ENCODE results near the gene CTDNEP1. TPM values are rescaled to one million over a fixed set of nuclear protein-coding genes. Genes with fewer than 3 reads are reported as not detected.
A peak's percentile ranks its signal among the peaks of the same experiment; 100 is the strongest.

CTDNEP1 gene
- total RNA-seq, 2 experiments from 2014 or later = 158 to 203 TPM

GRCh38 chr17:7279448-7279847 lies 27.9 kb upstream of the CTDNEP1 start:
- Mint-ChIP-seq H3K4me1 (peaks cover 21% of the 10 kb centered on the region), H3K4me3 (no peak overlapping the region), H3K27ac (no peak overlapping the region), H3K27me3 (peaks cover 17% of the 10 kb centered on the region), H3K36me3 (ENCODE audit: low read depth) (no peaks in the 10 kb centered on the region), H3K9me3 (ENCODE audit: low read depth) (no peaks in the 10 kb centered on the region)
- intact Hi-C loops (cut with DNase I, micrococcal nuclease) = no loop called here
- no peak for DNase-seq
- CTCF ChIA-PET = interaction anchor here (0.6 to 5.9 kb wide), 2 partner anchors 17 to 26 kb away, joined by 3 to 45 read pairs; no protein-coding TSS in a partner anchor
- no peak for ATAC-seq
- POLR2A ChIA-PET = no interaction called here

DNA sequence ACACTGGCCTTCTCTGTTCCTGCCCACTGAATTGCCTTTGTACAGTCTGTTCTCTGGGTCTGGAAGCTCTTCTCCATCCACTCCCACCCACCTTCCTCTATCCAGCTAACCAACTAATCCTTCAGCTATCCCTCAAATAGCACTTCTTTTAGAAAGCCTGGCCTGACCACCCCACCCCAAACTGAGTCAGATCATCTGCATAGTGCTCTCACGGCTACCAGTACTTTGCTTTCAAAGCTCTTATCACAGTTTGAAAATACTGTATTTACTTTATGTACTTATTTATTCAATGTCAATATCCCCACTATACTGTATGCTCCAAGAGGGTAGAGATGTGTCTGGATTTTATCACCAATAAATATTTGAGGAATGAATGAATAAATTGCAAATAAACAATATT lies 15.2 kb upstream of the CTDNEP1 start:
- H3K36me3 Mint-ChIP-seq (ENCODE audit: low read depth) = no peaks in the 10 kb centered on the region
- H3K4me1 Mint-ChIP-seq = peaks cover 20% of the 10 kb centered on the region
- H3K27ac Mint-ChIP-seq = no peak overlapping the region
- intact Hi-C loops (cut with DNase I, micrococcal nuclease) = no loop called here
- ChIA-PET CTCF (interaction anchor here (0.9 to 2.1 kb wide), 3 partner anchors 30 to 221 kb away, joined by 3 to 11 read pairs (median 4); no protein-coding TSS in a partner anchor), POLR2A (no interaction called here)
- DNase-seq (no peak), ATAC-seq (no peak)
- H3K4me3 Mint-ChIP-seq = no peak overlapping the region
- peaks cover 24% of the 10 kb centered on the region for H3K27me3 Mint-ChIP-seq
- H3K9me3 Mint-ChIP-seq (ENCODE audit: low read depth) = no peaks in the 10 kb centered on the region

DNA sequence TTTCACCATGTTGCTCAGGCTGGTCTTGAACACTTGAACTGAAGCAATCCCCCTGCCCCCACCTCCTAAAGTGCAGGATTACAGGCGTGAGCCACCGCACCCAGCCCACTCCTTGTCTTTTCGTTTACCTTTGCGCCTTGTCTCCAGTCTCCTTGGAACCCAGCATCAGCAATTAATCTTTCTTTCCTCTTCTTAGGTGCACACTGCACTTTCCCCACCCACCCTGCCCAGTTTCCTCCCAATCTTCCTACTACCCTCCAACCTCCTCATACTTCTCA lies 12.2 kb upstream of the CTDNEP1 start:
- H3K4me1 Mint-ChIP-seq = peaks cover 28% of the 10 kb centered on the region
- POLR2A ChIA-PET = interaction anchor here (1.0 kb wide), 1 partner anchor 24 kb away, joined by 3 read pairs; the partner anchor contains the start of gene PHF23
- DNase-seq = no peak

GRCh38 chr17:7262935-7263800 lies 11.6 kb upstream of the CTDNEP1 start:
- peak; percentile 57 for DNase-seq
- H3K27ac Mint-ChIP-seq = peak overlapping the region; percentile 24
- peak overlapping the region; percentile 35 for H3K4me3 Mint-ChIP-seq
- intact Hi-C loops (cut with DNase I, micrococcal nuclease) = loop anchor here in 1 of 2 experiments (5.0 kb wide), 1 partner anchor 34 kb away; no protein-coding TSS in a partner anchor
- H3K4me1 Mint-ChIP-seq = peaks cover 28% of the 10 kb centered on the region
- H3K36me3 Mint-ChIP-seq (ENCODE audit: low read depth) = peaks cover 5% of the 10 kb centered on the region
- ChIA-PET CTCF (no interaction called here), POLR2A (interaction anchor here (1.0 kb wide), 1 partner anchor 24 kb away, joined by 3 read pairs; the partner anchor contains the start of gene PHF23)
- H3K9me3 Mint-ChIP-seq (ENCODE audit: low read depth) = no peaks in the 10 kb centered on the region
- peak; percentile 14 for ATAC-seq
- H3K27me3 Mint-ChIP-seq = peaks cover 25% of the 10 kb centered on the region

More for the DNA sequence above, 12.2 kb upstream of the CTDNEP1 start:
- Mint-ChIP-seq H3K27ac (peak overlapping the region; percentile 59), H3K27me3 (peaks cover 25% of the 10 kb centered on the region), H3K36me3 (ENCODE audit: low read depth) (peaks cover under 1% of the 10 kb centered on the region), H3K9me3 (ENCODE audit: low read depth) (no peaks in the 10 kb centered on the region), H3K4me3 (peak overlapping the region; percentile 35)
- CTCF ChIA-PET = no interaction called here
- ATAC-seq = no peak
- intact Hi-C loops (cut with DNase I, micrococcal nuclease) = loop anchor here in 1 of 2 experiments (5.0 kb wide), 1 partner anchor 34 kb away; no protein-coding TSS in a partner anchor

GRCh38 chr17:7262192-7262934 lies 10.8 kb upstream of the CTDNEP1 start, which contains the start of gene CLDN7:
Gene CLDN7, minus strand, starts transcription at chr17:7262478. Its CDS starts 435 bp downstream, at chr17:7262043.
- ChIA-PET CTCF (no interaction called here), POLR2A (no interaction called here)
- peaks cover 5% of the 10 kb centered on the region for H3K36me3 Mint-ChIP-seq (ENCODE audit: low read depth)
- H3K27ac Mint-ChIP-seq = peak within 1 kb of the TSS; percentile 24
- peaks cover 25% of the 10 kb centered on the region for H3K27me3 Mint-ChIP-seq
- no peak for DNase-seq
- peak within 1 kb of the TSS; percentile 45 for H3K4me3 Mint-ChIP-seq
- no peaks in the 10 kb centered on the region for H3K9me3 Mint-ChIP-seq (ENCODE audit: low read depth)
- intact Hi-C loops (cut with DNase I, micrococcal nuclease) = loop anchor here in 1 of 2 experiments (5.0 kb wide), 1 partner anchor 35 kb away; no protein-coding TSS in a partner anchor
- ATAC-seq = no peak
- H3K4me1 Mint-ChIP-seq = peaks cover 28% of the 10 kb centered on the region

- no peak overlapping the region for H3K27ac Mint-ChIP-seq
- ATAC-seq (peak; percentile 40), DNase-seq (peak; percentile 42)
- H3K4me1 Mint-ChIP-seq = peaks cover 28% of the 10 kb centered on the region
- H3K27me3 Mint-ChIP-seq = peaks cover 23% of the 10 kb centered on the region
- H3K36me3 Mint-ChIP-seq (ENCODE audit: low read depth) = peaks cover 9% of the 10 kb centered on the region
- POLR2A ChIA-PET = interaction anchor here (0.6 kb wide), 1 partner anchor 14 kb away, joined by 4 read pairs; no protein-coding TSS in a partner anchor
- intact Hi-C loops (cut with DNase I, micrococcal nuclease) = loop anchor here in 1 of 2 experiments (5.0 kb wide), 1 partner anchor 36 kb away; no protein-coding TSS in a partner anchor
- CTCF ChIA-PET = no interaction called here
- no peaks in the 10 kb centered on the region for H3K9me3 Mint-ChIP-seq (ENCODE audit: low read depth)
- H3K4me3 Mint-ChIP-seq = peak overlapping the region; percentile 45
Measured at GRCh38 chr17:7261379-7262191, 10.1 kb upstream of the CTDNEP1 start.

GRCh38 chr17:7260651-7261378 lies 9.3 kb upstream of the CTDNEP1 start:
- Mint-ChIP-seq H3K9me3 (ENCODE audit: low read depth) (no peaks in the 10 kb centered on the region), H3K27ac (no peak overlapping the region), H3K4me3 (peak overlapping the region; percentile 33), H3K36me3 (ENCODE audit: low read depth) (peaks cover 17% of the 10 kb centered on the region), H3K4me1 (peaks cover 28% of the 10 kb centered on the region), H3K27me3 (peaks cover 23% of the 10 kb centered on the region)
- DNase-seq = peak; percentile 57
- intact Hi-C loops (cut with DNase I, micrococcal nuclease) = loop anchor here in 1 of 2 experiments (5.0 kb wide), 1 partner anchor 36 kb away; no protein-coding TSS in a partner anchor
- CTCF ChIA-PET = no interaction called here
- POLR2A ChIA-PET = no interaction called here
- peak; percentile 41 for ATAC-seq

- H3K9me3 Mint-ChIP-seq (ENCODE audit: low read depth) = no peaks in the 10 kb centered on the region
- peaks cover 17% of the 10 kb centered on the region for H3K36me3 Mint-ChIP-seq (ENCODE audit: low read depth)
- ChIA-PET CTCF (no interaction called here), POLR2A (interaction anchor here (0.5 kb wide), 1 partner anchor 153 kb away, joined by 4 read pairs; no protein-coding TSS in a partner anchor)
- DNase-seq (no peak), ATAC-seq (no peak)
- H3K4me3 Mint-ChIP-seq = no peak overlapping the region
- H3K27me3 Mint-ChIP-seq = peaks cover 23% of the 10 kb centered on the region
- peaks cover 28% of the 10 kb centered on the region for H3K4me1 Mint-ChIP-seq
- H3K27ac Mint-ChIP-seq = no peak overlapping the region
- intact Hi-C loops (cut with DNase I, micrococcal nuclease) = loop anchor here in 1 of 2 experiments (5.0 kb wide), 1 partner anchor 37 kb away; no protein-coding TSS in a partner anchor
Measured at GRCh38 chr17:7260151-7260550, 8.6 kb upstream of the CTDNEP1 start.

GRCh38 chr17:7259555-7259889 lies 8.0 kb upstream of the CTDNEP1 start:
- no peak for ATAC-seq
- Mint-ChIP-seq H3K4me3 (no peak overlapping the region), H3K27ac (no peak overlapping the region)

GRCh38 chr17:7258731-7259554 lies 7.4 kb upstream of the CTDNEP1 start:
- intact Hi-C loops (cut with DNase I, micrococcal nuclease) = no loop called here
- ATAC-seq = no peak
- CTCF ChIA-PET = interaction anchor here (1.0 kb wide), 1 partner anchor 39 kb away, joined by 3 read pairs; the partner anchor contains the start of genes ACADVL and DLG4
- H3K4me1 Mint-ChIP-seq = peaks cover 28% of the 10 kb centered on the region
- POLR2A ChIA-PET = interaction anchor here (0.6 kb wide), 1 partner anchor 32 kb away, joined by 5 read pairs; no protein-coding TSS in a partner anchor
- H3K4me3 Mint-ChIP-seq = no peak overlapping the region
- no peak overlapping the region for H3K27ac Mint-ChIP-seq
- DNase-seq = no peak
- no peaks in the 10 kb centered on the region for H3K9me3 Mint-ChIP-seq (ENCODE audit: low read depth)
- peaks cover 25% of the 10 kb centered on the region for H3K36me3 Mint-ChIP-seq (ENCODE audit: low read depth)
- H3K27me3 Mint-ChIP-seq = peaks cover 17% of the 10 kb centered on the region

More at GRCh38 chr17:7259555-7259889, 8.0 kb upstream of the CTDNEP1 start:
- H3K4me1 Mint-ChIP-seq = peaks cover 28% of the 10 kb centered on the region
- POLR2A ChIA-PET = no interaction called here
- H3K36me3 Mint-ChIP-seq (ENCODE audit: low read depth) = peaks cover 22% of the 10 kb centered on the region
- intact Hi-C loops (cut with DNase I, micrococcal nuclease) = no loop called here
- no peak for DNase-seq
- peaks cover 22% of the 10 kb centered on the region for H3K27me3 Mint-ChIP-seq
- H3K9me3 Mint-ChIP-seq (ENCODE audit: low read depth) = no peaks in the 10 kb centered on the region
- CTCF ChIA-PET = no interaction called here
